Rectal smooth muscle tissue (tissue), 1 donor: ENCODE data around the gene PUSL1.
A peak's percentile ranks its signal among the peaks of the same experiment; 100 is the strongest.

Source experiments
- H3K27ac ChIP-seq: one replicate; pipeline ENCODE4 v1.7.0; 2013; ENCODE audit warnings: low read depth, low read length, inconsistent platforms
- H3K27me3 ChIP-seq: one replicate; pipeline ENCODE4 v1.7.0; 2013; ENCODE audit warnings: low read length; ENCODE audit not compliant: control insufficient read depth, insufficient read depth
- H3K36me3 ChIP-seq: one replicate; pipeline ENCODE4 v1.7.0; 2013; ENCODE audit warnings: low read length; ENCODE audit not compliant: control insufficient read depth, insufficient read depth
- H3K4me1 ChIP-seq: one replicate; pipeline ENCODE4 v1.7.0; 2013; ENCODE audit warnings: low read length; ENCODE audit not compliant: control insufficient read depth, insufficient read depth
- H3K4me3 ChIP-seq: one replicate; pipeline ENCODE4 v1.7.0; 2013; ENCODE audit warnings: low read length
- H3K9ac ChIP-seq: one replicate; pipeline ENCODE4 v1.7.0; 2013; ENCODE audit warnings: low read length

Gene PUSL1, protein sequence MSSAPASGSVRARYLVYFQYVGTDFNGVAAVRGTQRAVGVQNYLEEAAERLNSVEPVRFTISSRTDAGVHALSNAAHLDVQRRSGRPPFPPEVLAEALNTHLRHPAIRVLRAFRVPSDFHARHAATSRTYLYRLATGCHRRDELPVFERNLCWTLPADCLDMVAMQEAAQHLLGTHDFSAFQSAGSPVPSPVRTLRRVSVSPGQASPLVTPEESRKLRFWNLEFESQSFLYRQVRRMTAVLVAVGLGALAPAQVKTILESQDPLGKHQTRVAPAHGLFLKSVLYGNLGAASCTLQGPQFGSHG

DNA sequence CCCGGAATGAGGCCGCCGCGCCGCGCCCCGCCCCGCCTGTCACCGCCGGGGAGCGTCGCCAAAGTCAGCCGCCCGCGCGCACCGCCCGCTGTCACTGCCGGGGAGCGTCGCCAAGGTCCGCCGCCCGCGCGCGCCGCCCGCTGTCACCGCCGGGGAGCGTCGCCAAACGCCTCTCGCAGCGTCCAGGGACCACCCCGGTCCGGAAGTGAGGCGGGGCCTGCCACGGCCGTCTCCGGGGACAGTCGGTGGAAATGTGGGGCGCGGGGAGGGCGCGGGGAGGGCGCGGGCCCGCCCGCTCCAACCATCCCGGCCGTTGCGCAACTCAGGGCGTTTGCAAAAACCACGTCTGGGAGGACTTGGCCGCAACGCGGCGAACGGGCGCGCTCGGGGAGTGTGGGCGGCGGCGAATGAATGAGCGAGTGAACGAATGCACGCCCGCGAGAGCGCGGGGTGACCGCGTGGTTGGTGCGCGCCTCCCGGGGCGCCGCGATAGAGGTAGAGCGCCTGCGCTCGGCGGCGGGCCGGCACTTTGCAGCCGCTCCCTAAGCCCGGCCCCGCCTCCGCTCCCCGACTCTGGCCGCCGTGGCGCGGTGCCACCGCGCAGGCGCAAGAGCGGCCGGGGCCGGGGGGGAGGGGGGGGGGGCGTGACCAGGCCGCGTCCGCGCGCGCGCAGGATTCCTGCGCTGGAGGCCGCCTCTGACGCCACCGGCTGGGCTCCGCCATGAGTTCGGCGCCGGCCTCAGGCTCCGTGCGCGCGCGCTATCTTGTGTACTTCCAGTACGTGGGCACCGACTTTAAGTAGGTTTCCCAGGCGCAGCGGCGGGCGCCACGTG, at the start of gene PUSL1, which contains the start of gene ACAP3:
PUSL1 (plus strand) TSS at position 675 of the 833 bp plus-strand sequence; CDS start at position 722, 47 bp downstream.
ACAP3 (minus strand) TSS at position 8 of the 833 bp plus-strand sequence. CDS start 115 bp downstream, outside the sequence.
- Histone ChIP-seq H3K36me3 (peaks cover 13% of the 10 kb centered on the region), H3K27ac (peak within 1 kb of the TSS; percentile 88), H3K4me3 (peak within 1 kb of the TSS; percentile 76), H3K4me1 (peaks cover 28% of the 10 kb centered on the region), H3K9ac (peak within 1 kb of the TSS; percentile 28), H3K27me3 (no peaks in the 10 kb centered on the region)

DNA sequence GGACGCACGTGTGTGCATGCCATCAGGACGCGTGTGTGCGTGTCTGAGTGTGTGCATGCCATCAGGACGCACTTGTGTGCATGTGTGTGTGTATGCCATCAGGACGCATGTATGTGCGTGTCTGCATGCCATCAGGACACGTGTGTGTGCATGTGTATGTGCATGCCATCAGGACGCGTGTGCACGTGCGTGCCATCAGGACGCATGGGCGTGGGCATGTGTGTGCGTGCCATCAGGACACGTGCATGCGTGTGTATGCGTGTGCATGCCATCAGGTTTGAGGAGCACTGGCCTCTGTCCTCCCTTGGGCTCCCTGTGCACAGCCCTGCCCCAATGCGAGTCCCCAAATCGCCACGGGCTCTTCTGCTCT, 49.3 kb upstream of the PUSL1 start:
- H3K27ac ChIP-seq, result no peak overlapping the region
- H3K27me3 ChIP-seq, result no peaks in the 10 kb centered on the region
- no peak overlapping the region for H3K4me3 ChIP-seq
- H3K4me1 ChIP-seq, result no peaks in the 10 kb centered on the region
- H3K9ac ChIP-seq, result no peak overlapping the region
- H3K36me3 ChIP-seq, result peaks cover 44% of the 10 kb centered on the region

DNA sequence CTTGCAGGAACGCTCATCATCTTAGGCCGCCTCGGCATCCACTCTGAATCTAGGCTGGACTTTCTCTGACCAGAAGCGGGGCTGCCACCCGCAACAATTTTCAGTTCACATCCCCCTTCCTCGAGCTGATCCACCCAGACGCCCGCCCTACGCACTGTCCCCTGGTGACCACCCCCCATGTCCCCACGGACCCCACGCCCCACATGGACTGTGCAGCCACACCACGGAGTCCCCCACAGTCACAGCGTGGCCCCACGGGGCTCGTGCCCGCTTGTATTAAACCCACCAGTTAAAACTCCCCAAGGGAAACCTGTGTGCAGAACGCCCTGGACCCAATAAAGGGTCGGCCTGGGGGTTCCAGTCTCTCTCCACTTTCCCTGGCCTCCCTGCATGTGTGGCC, 48.9 kb upstream of the PUSL1 start:
- H3K4me3 ChIP-seq, result no peak overlapping the region
- H3K27ac ChIP-seq, result no peak overlapping the region
- peaks cover 46% of the 10 kb centered on the region for H3K36me3 ChIP-seq
- no peaks in the 10 kb centered on the region for H3K4me1 ChIP-seq
- no peak overlapping the region for H3K9ac ChIP-seq
- no peaks in the 10 kb centered on the region for H3K27me3 ChIP-seq

DNA sequence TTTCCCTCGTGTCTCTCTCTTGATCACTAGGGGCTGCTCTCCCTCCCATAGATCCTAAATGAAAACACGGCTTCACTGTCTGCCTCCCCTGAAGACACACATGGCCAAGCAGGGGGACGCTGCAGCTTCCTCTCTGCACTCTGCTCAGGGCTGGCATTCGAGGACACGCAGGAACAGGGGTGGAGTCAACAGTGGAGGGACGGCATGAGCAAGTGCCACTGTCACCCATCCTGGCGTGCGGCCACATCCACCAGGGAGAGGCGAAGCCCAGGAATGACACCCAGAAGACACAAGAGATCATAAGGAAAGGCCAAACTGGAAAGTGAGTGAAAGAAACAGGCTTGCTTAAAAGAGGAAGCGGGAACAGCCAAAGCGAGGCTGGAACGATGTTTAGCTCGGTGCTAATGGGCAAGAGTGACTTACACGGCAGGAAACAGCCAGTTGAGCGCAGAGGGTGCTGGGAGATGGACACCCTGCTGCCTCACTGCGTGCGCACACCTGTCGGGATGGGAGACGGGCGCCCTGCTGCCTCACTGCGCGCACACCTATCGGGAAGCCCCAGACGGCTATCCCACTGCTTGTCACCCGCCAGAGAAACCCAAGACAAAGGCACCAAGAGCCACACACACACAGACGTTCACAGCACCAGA, 48.3 kb upstream of the PUSL1 start:
- Histone ChIP-seq H3K27me3 (no peaks in the 10 kb centered on the region), H3K27ac (no peak overlapping the region), H3K36me3 (peaks cover 41% of the 10 kb centered on the region), H3K4me1 (no peaks in the 10 kb centered on the region), H3K4me3 (no peak overlapping the region), H3K9ac (no peak overlapping the region)

DNA sequence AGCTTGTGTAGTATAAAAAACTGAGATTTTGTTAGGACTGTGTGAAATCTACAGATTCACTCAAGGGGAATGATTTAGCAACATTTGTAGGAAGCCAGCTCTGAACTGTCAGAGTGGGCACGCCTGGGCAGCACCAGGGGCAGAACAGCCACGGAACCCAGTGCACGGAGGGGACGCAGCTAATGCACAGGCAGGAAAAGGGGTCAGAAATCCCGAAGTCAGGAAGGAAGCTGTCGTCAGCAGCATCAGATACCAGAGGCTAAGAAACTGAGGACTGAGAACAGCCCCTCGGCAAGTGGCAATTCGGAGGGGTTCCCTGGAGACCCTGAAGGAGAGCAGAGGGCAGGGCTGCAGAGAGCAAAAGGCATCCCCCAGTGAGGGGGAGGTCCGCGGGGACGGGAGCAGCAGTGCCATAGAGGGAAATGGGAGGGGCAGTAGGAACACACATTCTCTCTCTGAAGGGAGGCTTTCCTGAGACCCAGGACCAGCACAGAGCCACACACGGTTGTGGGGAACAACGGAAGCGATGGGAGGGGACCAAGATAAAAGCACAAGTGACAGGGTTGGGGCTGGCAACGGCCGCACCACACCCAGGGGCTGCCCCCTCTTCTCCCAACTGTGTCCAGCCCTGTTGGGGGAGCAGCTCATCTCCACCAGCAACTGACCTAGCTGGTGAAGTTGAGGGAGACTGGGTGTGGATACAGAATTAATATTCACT, 47.4 kb upstream of the PUSL1 start:
- H3K27me3 ChIP-seq, result no peaks in the 10 kb centered on the region
- no peak overlapping the region for H3K27ac ChIP-seq
- H3K36me3 ChIP-seq, result peaks cover 36% of the 10 kb centered on the region
- no peaks in the 10 kb centered on the region for H3K4me1 ChIP-seq
- no peak overlapping the region for H3K9ac ChIP-seq
- no peak overlapping the region for H3K4me3 ChIP-seq

DNA sequence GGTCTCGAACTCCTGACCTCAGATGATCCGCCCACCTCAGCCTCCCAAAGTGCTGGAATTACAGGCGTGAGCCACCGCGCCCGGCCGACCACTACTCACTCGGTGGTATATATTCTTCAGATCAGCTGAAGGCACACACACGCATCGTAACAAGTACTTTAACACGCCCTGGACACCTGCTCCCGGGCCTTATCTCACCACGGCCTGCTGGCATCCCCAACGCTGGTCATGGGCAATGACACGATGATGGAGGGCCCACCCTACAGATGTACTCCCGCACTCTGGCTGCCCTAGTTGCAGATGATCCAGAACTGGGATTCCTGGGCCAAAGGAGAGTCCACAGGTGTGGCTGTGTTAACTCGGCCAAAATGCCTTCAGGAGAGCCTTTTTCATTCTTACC, 46.3 kb upstream of the PUSL1 start:
- peaks cover 32% of the 10 kb centered on the region for H3K36me3 ChIP-seq
- no peaks in the 10 kb centered on the region for H3K27me3 ChIP-seq
- H3K4me1 ChIP-seq, result no peaks in the 10 kb centered on the region
- H3K4me3 ChIP-seq, result no peak overlapping the region
- H3K9ac ChIP-seq, result no peak overlapping the region
- H3K27ac ChIP-seq, result no peak overlapping the region

DNA sequence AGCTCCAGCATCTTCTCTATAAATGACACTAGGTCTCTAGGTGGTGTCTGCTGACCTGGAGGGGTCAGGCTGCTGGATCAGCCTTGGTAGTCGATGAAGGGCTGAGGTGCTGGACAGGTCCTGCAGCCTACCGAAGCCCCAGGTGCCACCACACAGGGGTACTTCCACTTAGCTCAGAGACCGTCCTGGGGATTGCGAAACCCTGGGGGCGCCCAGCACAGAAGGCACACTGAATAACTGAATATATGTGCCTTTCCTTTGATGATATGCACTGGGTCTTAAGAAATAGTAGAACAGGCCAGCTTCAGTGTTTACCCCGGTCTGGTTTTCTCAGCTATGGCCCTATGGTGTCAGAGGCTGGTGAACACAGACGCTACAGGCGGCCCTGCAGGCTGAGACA, 45.6 kb upstream of the PUSL1 start:
- H3K4me1 ChIP-seq, result no peaks in the 10 kb centered on the region
- H3K27me3 ChIP-seq, result no peaks in the 10 kb centered on the region
- no peak overlapping the region for H3K4me3 ChIP-seq
- H3K27ac ChIP-seq, result no peak overlapping the region
- no peak overlapping the region for H3K9ac ChIP-seq
- H3K36me3 ChIP-seq, result peaks cover 35% of the 10 kb centered on the region

DNA sequence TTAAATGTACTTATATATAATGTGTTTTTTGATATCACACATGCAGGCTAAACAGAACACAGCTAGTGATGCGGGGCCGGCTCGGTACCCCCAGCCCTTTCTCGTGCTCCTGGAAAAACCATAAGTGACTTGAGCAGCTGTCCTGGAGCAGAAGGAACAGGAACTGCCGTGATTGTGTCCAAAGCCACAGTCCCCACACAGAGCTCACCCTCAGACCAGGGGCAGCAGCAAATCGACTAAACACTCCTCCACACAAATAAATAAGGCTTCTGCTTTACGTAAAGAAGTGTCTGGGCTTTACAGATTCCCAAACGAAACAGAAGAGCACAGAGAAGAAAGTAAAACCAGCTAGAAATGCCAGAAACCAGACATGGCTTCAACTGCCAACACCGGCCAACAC, 44.4 kb upstream of the PUSL1 start:
- Histone ChIP-seq H3K27ac (no peak overlapping the region), H3K27me3 (no peaks in the 10 kb centered on the region), H3K36me3 (peaks cover 35% of the 10 kb centered on the region), H3K9ac (no peak overlapping the region), H3K4me3 (no peak overlapping the region), H3K4me1 (no peaks in the 10 kb centered on the region)

DNA sequence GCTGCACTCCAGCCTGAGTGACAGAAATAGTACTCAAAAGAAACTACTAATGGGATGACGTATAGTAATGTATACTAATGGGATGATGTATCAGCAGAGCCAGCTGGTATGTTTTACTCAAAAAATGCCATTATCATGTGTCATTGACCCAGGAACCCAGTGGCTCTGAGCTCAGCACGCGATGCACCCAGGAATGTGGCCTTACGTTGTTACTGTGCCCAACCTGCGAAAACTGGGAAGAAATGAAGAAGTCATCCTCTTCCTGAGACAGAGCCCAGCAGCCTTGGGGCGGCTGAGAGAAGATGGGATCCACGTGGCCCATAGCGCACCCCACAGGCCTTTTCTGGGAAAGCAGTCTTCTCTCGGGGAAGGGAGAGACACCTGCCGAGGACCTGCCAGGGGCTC, 43.5 kb upstream of the PUSL1 start:
- Histone ChIP-seq H3K27me3 (no peaks in the 10 kb centered on the region), H3K9ac (no peak overlapping the region), H3K4me1 (no peaks in the 10 kb centered on the region), H3K4me3 (no peak overlapping the region), H3K36me3 (peaks cover 30% of the 10 kb centered on the region), H3K27ac (peak overlapping the region; percentile 6)

DNA sequence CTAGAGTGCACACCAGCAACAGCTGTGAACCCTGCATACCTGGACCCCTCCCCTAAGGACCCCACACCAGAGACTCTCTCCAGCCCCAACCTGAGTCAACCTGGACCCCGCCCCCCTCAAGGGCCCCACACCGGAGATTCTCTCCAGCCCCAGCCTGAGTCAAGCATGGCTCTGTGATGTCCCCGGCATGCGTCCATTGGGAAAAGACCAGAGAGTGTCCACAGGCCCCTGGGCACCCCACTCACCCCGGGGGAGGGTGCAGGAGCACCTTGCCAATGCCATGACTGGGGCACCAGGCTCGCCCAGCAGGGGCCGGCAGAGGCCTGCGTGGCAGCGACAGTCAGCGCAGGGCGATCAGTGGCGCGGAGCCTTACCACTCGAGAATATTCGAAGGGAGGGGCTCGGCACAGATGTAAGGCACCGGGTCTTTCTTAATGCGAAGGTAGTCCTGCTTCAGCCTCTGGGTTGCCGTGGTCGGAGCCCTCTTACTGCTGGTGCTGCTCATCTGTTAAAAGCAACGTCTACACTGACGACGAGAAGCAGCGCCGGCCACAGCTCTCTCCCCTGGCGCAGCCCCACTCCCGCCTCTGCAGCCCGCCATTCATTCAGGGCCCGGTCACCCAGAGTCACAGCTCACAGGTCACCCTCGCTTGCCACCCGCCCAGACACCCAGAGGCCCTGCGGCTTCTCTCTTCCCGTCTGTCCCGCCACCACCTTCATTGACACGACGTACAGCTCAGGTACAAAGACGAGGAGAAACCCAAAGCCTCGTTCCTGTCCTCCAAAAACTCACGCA, 40.7 kb upstream of the PUSL1 start:
- Histone ChIP-seq H3K4me3 (no peak overlapping the region), H3K9ac (no peak overlapping the region), H3K4me1 (peaks cover 18% of the 10 kb centered on the region), H3K36me3 (peaks cover 13% of the 10 kb centered on the region), H3K27ac (no peak overlapping the region), H3K27me3 (no peaks in the 10 kb centered on the region)

DNA sequence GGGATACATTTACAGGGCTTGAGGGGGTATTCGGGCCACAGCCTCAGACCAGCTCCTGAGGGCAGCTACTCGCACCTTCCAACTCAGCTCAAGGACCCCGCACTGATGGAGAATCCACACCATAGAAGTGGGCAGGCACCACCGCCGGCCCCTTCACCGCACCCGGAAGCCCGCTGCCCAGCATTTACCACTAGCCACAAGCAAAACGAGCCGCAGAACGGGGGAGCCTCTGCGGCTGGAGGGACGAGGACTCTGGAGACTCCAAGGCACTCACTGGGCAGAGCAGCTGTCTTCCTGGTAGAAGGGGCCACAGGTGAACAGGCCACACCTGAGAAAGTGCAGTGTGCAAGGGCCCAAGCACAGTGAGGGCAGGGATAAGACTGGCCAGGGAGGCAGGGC, 40.1 kb upstream of the PUSL1 start:
- H3K27ac ChIP-seq, result no peak overlapping the region
- H3K27me3 ChIP-seq, result no peaks in the 10 kb centered on the region
- peaks cover 13% of the 10 kb centered on the region for H3K36me3 ChIP-seq
- no peak overlapping the region for H3K9ac ChIP-seq
- no peak overlapping the region for H3K4me3 ChIP-seq
- peaks cover 19% of the 10 kb centered on the region for H3K4me1 ChIP-seq
